ENCODE data around the gene CLMN.

DNA sequence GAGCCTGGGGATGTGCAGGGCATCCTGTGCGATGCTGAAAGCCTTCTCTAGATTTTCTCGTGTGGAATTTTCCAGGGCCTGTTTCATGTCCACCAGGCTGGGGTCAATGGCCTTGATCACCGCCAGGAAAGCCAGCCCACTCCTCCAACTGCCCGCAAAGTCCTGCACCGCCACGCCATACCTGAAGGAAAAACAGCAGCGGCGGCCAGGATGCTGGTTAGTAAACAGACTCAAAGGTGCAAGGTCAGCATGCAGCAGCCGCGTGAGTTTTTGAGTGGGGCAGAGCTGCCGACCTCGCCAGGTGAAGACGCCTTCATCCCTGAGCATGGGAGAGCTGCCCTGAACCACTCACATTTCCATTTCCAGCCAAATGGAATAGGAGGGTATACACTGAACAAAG is 109.0 kb downstream of the CLMN start:
- TF ChIP-seq, protein P1, sequence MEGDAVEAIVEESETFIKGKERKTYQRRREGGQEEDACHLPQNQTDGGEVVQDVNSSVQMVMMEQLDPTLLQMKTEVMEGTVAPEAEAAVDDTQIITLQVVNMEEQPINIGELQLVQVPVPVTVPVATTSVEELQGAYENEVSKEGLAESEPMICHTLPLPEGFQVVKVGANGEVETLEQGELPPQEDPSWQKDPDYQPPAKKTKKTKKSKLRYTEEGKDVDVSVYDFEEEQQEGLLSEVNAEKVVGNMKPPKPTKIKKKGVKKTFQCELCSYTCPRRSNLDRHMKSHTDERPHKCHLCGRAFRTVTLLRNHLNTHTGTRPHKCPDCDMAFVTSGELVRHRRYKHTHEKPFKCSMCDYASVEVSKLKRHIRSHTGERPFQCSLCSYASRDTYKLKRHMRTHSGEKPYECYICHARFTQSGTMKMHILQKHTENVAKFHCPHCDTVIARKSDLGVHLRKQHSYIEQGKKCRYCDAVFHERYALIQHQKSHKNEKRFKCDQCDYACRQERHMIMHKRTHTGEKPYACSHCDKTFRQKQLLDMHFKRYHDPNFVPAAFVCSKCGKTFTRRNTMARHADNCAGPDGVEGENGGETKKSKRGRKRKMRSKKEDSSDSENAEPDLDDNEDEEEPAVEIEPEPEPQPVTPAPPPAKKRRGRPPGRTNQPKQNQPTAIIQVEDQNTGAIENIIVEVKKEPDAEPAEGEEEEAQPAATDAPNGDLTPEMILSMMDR (IDR thresholded peaks at IDR 0.05): no peak
- TF ChIP-seq POLR2AphosphoS5 (IDR thresholded peaks at IDR 0.05) (no peak), POLR2A (IDR thresholded peaks at IDR 0.05) (no peak)
